MM.1S (cell line): Measurements from ENCODE around the gene CDC37L1.

Experiments
- DNase-seq: peaks from one replicate; pipeline ENCODE4 v3.0.0-alpha.2; 2015
- H2AFZ ChIP-seq: fragments of 300-600 bp; sonication (generic); 2 replicates; pipeline ENCODE4 v1.6.0; 2016; ENCODE audit warnings: antibody characterized with exemption, low read length
- H3F3A ChIP-seq: fragments of 300-600 bp; sonication (generic); 2 replicates; pipeline ENCODE4 v1.6.1; 2016; ENCODE audit warnings: mild to moderate bottlenecking, antibody characterized with exemption, low read length, moderate library complexity, mixed read lengths; ENCODE audit not compliant: insufficient read depth
- H3K27ac ChIP-seq: fragments of 300-600 bp; sonication (generic); 2 replicates; pipeline ENCODE4 v1.5.1; 2016; ENCODE audit warnings: mild to moderate bottlenecking, low read length
- H3K27me3 ChIP-seq: fragments of 300-600 bp; sonication (generic); replicated peaks from 2 replicates; pipeline ENCODE4 v1.6.0; 2016; ENCODE audit warnings: low read length; ENCODE audit not compliant: insufficient read depth
- H3K36me3 ChIP-seq: fragments of 300-600 bp; sonication (generic); replicated peaks from 2 replicates; pipeline ENCODE4 v1.6.1; 2016; ENCODE audit warnings: mild to moderate bottlenecking, low read length, mixed read lengths; ENCODE audit not compliant: insufficient read depth
- H3K4me1 ChIP-seq: fragments of 300-600 bp; sonication (generic); 2 replicates; pipeline ENCODE4 v1.6.1; 2016; ENCODE audit warnings: low read length, mixed read lengths
- H3K4me2 ChIP-seq: fragments of 300-600 bp; sonication (generic); 2 replicates; pipeline ENCODE4 v1.6.0; 2016; ENCODE audit warnings: low read depth, low read length
- H3K4me3 ChIP-seq: fragments of 300-600 bp; sonication (generic); 2 replicates; pipeline ENCODE4 v1.5.1; 2016; ENCODE audit warnings: low read length, mixed read lengths
- H3K79me2 ChIP-seq: fragments of 300-600 bp; sonication (generic); 2 replicates; pipeline ENCODE4 v1.6.1; 2016; ENCODE audit warnings: mixed run types, low read length, mixed read lengths
- H3K9ac ChIP-seq: fragments of 300-600 bp; sonication (generic); 2 replicates; pipeline ENCODE4 v1.6.1; 2016; ENCODE audit warnings: low read length, mixed read lengths
- H3K9me2 ChIP-seq: fragments of 300-600 bp; sonication (generic); replicated peaks from 2 replicates; pipeline ENCODE4 v1.6.1; 2016; ENCODE audit warnings: mild to moderate bottlenecking, low read length, mixed read lengths; ENCODE audit not compliant: insufficient read depth
- H3K9me3 ChIP-seq: fragments of 300-600 bp; sonication (generic); replicated peaks from 2 replicates; pipeline ENCODE4 v1.6.1; 2016; ENCODE audit warnings: mild to moderate bottlenecking, low read length, mixed read lengths; ENCODE audit not compliant: insufficient read depth
- H4K20me1 ChIP-seq: fragments of 300-600 bp; sonication (generic); 2 replicates; pipeline ENCODE4 v1.6.1; 2016; ENCODE audit warnings: mild to moderate bottlenecking, low read length, moderate library complexity, mixed read lengths; ENCODE audit not compliant: insufficient read depth
- CTCF ChIP-seq: fragments of 300-600 bp; sonication (generic); IDR thresholded peaks from 2 replicates; pipeline ENCODE4 v1.5.1; 2016; ENCODE audit warnings: antibody characterized with exemption, low read length, mixed read lengths
- EZH2 ChIP-seq: fragments of 300-600 bp; sonication (generic); optimal IDR thresholded peaks from 2 replicates; pipeline ENCODE3; 2017; ENCODE audit warnings: low read depth, mild to moderate bottlenecking, antibody characterized with exemption, low read length, mixed read lengths
- EZH2phosphoT487 ChIP-seq: fragments of 300-600 bp; sonication (generic); IDR thresholded peaks from 2 replicates; pipeline ENCODE4 v1.6.1; 2018; ENCODE audit warnings: antibody characterized with exemption, low read length

Gene CDC37L1

GRCh38 chr9:4755026-4755609 is 75.7 kb downstream of the CDC37L1 start:
- H3K36me3 ChIP-seq = no peaks in the 10 kb centered on the region
- peak; percentile 41 for DNase-seq
- no peaks in the 10 kb centered on the region for H3K79me2 ChIP-seq
- no peaks in the 10 kb centered on the region for H4K20me1 ChIP-seq
- peak overlapping the region; percentile 55 for H3K4me2 ChIP-seq
- no peak for TF ChIP-seq EZH2phosphoT487
- no peak for TF ChIP-seq EZH2
- no peak for TF ChIP-seq CTCF
- no peak overlapping the region; the same call in 1 of the 2 replicates for H3K9ac ChIP-seq
- peak overlapping the region; percentile 1; the same call in 1 of the 2 replicates for H3K4me3 ChIP-seq
- peaks cover 12% of the 10 kb centered on the region for H3K4me1 ChIP-seq
- 0 out of 2 replicates have a peak, but pooled peaks cover 5% of the 10 kb centered on the region for H3F3A ChIP-seq
- H3K9me3 ChIP-seq = no peaks in the 10 kb centered on the region
- no peaks in the 10 kb centered on the region for H3K9me2 ChIP-seq
- H3K27me3 ChIP-seq = no peaks in the 10 kb centered on the region
- peak overlapping the region; percentile 35; the same call in 1 of the 2 replicates for H3K27ac ChIP-seq
- peak overlapping the region; percentile 39 for H2AFZ ChIP-seq

- Histone ChIP-seq H3K4me1 (peaks cover 12% of the 10 kb centered on the region), H3K79me2 (no peaks in the 10 kb centered on the region), H3K4me3 (no peak overlapping the region), H3K9ac (no peak overlapping the region), H3K27ac (no peak overlapping the region), H3K4me2 (no peak overlapping the region), H2AFZ (no peak overlapping the region), H3K36me3 (no peaks in the 10 kb centered on the region), H4K20me1 (no peaks in the 10 kb centered on the region), H3F3A (0 out of 2 replicates have a peak, but pooled peaks cover 5% of the 10 kb centered on the region), H3K9me2 (no peaks in the 10 kb centered on the region), H3K27me3 (no peaks in the 10 kb centered on the region), H3K9me3 (no peaks in the 10 kb centered on the region)
- DNase-seq = no peak
- TF ChIP-seq EZH2phosphoT487 (no peak), CTCF (no peak), EZH2 (no peak)
Measured at GRCh38 chr9:4756420-4756819, 77.1 kb downstream of the CDC37L1 start.
